Measurements from ENCODE around the gene SLC35A2.

SLC35A2 gene

DNA sequence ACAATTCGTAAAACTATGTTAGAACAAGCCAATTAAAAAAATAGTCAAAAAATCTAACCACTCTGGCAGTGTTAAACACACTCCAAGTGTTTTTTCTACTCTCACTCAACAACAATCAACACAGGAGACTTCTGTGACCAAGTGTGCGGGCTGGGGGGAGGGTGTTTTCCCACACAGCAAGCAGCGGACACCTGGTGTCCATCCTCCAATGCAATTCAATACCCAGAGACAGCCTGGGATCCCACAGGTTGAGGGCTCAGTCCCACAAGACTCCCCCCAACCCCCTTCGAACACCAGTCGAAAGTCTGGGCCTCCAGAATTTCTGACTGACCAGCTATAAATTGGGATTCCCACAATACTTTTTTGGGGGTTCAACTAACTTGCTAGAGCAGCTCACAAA, 15.7 kb upstream of the SLC35A2 start:
- no peak for DNase-seq

DNA sequence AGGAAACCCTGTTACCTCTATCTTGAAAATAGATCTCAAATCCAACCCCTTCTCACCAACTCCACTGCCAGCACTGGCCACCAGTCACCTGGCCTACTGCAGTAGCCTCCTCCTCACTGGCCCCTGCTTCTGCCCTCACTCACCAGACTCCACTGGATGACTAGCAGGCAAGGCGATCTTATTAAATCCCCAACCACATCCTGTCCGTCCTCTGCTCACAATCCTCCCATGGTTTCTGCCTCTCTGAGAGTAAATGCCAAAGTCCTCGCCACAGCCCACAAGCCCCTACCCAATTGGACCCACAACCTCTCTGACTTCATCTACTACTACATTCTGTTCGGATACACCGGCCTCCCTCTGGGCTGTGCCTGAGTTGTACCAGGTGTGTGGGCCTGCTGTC, 12.8 kb upstream of the SLC35A2 start:
- DNase-seq: no peak

DNA sequence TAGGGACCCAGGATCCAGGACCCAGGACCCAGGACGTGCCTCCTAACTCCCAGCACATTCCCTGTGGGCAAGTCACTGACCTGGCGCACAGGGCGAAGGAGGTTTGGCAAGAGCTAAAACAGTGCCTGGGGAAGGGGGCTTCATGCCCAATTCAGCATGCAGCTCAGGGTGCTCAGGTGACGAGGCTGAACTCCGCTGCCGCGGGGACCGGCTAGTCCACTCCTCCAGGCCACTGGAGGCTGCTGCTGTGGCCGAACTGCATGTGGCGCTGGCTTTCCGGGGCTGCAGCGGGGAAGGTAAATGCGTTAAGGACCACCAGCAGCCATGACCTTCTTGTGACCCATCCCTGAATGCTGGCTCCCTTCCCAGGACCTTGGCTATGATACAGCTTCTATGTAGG, 12.3 kb upstream of the SLC35A2 start:
- no peak for DNase-seq

GRCh38 chrX:48920718-48921104, 9.3 kb upstream of the SLC35A2 start:
- no peak for DNase-seq

DNA sequence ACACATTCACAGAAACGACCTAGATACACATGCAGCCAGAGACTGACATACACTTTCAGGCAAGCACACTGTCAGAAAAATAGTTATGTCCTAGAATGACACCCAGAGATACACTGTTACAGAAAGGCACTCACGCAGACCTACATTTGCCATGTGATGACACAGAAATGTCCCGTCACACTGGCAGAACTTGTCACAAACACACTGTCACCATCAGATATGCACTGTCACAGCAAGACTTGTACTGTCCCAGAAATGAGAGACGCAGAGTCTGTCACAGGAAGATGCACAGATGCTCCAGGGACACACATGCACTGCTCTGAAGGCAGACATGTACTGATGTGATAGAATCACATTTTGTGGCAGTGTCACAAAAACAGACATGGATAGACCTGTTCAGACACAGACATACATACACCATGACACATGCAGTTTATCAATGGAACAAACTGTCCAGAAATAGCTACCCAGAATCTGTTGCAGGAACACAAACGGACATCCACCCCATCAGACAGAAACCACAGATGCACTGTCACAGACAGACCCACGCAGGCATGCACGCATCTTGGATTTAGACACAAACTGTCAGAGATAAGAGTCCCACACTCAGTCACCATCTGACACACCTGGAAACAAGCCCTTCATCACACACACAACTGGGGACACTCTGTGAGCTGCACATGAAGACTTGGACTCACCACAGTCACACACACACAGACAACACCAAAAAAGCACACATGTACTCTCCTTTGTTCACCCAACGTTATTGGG, 8.7 kb upstream of the SLC35A2 start:
- no peak for DNase-seq

DNA sequence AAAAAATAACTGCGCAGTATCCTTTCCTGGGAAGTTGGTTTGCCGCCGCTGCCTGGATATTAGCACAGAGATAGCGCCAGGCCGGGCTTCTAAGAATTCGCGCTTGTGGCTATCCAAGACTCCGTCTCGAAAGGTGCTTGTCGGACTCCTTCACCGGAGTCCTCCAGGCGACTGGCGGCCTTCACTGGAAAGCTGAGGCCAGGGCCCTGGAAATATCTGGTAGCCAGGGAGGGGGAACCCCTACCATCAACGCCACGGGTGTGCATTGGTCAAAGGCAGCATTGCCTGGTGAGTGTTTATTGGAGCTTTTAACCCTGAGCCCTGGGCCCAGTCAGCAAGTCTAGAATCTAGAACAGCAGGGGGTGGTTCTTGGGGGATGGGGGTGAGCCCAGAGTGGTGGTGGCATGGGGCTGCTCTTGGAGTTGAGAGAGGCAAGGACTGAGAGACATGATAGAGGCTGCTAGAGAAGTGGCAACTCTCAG, 8.0 kb upstream of the SLC35A2 start:
- DNase-seq: peak; percentile 51 to 61

DNA sequence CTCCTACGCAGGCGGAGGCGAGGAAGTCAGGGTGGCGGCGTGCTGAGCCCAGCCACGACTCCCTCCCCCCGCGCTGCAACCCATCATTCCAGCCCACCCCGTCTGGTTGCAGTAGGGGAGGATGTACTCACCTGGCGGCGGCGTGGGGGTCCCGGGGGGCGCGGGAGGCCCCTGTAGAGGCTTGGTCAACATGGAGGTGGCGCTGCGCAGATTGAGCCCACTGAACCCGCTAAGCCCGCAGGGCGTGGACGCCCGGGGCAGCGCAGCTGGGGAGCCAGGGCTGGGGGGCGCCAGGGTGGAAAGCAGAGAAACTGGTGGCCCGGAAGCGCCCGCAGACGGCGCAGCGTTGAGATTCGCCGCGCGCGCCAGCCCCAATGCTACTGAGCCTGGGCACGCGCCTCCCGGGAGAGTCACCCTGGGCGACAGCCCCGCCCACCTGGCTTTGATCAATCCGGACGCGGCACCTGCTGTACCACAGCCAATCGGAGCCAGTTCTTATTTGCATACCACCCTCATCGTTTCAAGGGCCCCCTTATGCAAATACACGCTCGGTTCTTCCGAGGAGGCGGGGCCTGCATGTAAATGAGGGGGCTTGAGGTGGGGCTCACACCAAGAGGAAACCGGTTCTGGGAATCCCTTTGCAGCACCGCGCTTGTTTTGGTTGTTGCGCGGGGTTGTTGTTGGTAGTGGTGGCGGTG, 7.3 kb upstream of the SLC35A2 start, which contains the start of gene PIM2:
Gene PIM2, minus strand, starts transcription at position 382 of the 698 bp plus-strand sequence. Its CDS starts 190 bp downstream, at position 192.
- DNase-seq: peak; percentile 88 to 91

DNA sequence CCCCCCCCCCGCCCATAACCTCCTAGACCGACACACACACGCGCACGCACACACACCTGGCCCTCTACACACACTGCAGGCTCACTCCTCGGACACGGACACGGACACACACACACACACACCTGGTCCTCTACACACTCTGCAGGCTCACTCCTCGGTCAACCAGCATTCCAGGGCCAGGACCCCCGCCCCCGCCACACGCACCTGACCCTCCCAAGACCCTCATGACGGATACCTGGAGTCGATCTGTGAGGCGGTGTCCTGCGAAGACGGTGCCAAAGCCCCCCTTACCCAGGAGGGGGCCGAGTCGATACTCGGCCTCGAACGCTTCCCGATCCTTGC, 6.8 kb upstream of the SLC35A2 start:
- DNase-seq: no peak

DNA sequence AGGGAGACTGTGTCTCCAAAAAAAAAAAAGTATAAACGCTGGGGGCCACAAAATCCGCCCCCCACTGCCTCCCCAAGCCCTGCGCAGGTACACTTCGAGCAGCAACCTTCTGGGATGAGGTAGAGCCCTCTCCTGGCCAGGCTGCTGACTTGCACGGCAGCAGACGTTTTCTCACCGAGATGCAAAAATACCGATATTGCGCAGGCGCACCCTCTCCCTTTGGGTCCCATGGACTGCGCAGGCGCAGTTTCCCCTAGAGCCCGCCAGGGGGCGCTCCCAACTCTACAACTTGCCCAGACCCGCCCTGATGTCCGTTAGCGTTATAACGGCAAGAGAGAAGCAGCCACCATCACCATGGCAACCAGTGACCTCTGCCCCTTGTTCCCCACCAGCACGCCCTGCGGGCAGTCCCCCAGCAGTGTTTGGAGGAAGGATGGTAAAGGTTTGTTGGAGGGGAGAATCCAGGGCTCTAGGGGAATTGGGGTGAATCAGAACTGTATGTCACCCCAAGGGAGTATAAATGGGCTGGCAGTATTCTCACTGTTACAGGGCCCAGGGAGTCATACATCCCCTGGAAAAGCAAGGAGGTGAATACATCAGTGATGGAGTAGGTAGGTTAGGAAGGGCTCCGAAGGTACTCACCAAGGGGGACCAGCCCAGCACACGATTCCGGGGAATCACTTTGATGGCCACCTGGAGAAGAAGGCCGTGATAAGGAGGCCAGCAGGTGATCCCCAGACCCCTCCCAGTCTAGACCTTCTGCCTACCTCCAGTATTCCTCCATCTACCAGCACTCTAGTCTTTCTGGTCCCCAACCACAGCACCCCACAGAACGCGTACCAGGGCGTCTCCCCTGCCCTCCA, 5.9 kb upstream of the SLC35A2 start:
- peak; percentile 83 to 88 for DNase-seq

DNA sequence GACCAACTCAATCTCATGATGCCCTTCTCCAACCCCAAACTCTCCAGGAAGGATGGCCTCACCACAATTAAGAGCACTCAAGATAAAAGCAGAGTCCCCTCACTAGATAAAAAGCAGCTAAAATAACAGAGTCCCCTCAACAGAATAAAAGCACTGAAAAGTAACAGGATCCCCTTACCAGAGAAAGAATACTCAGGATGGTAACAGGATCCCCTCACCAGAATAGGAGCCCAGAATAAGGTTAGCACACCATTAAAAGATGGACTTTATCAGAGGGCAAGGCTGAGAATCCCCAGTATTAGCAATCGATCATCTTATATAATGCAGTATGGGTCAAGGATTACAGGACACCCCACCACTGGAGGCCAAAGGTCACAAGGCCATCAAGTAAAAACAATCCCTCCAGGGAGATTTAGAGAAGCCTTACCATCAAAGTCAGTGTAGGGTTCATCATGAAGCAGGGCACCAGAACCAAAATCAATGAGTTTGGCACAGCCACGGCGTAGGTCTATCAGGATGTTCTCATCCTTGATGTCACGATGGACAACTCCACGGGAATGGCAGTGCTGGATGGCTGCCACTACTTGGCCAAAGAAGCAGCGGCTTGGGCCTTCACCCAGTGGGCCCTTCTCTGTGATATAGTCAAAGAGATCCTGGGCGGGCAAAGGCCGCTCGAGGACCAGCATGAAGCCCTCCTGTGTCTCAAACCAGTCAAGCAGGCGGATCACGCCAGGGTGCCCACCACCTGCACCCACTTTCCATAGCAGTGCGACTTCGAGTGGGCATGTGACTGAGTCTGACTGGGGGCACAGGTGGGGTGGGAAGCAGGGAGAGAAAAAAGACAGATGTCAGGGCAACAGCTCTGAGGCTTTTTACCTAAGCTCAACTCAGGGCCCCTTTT, 3.4 kb upstream of the SLC35A2 start:
- no peak for DNase-seq

GRCh38 chrX:48913605-48914366, 2.3 kb upstream of the SLC35A2 start:
- no peak for DNase-seq

- DNase-seq: no peak
Observed at GRCh38 chrX:48910926-48911411, 477 bp downstream of the SLC35A2 start.

GRCh38 chrX:48909703-48910294, 1.6 kb downstream of the SLC35A2 start:
- DNase-seq: no peak

DNA sequence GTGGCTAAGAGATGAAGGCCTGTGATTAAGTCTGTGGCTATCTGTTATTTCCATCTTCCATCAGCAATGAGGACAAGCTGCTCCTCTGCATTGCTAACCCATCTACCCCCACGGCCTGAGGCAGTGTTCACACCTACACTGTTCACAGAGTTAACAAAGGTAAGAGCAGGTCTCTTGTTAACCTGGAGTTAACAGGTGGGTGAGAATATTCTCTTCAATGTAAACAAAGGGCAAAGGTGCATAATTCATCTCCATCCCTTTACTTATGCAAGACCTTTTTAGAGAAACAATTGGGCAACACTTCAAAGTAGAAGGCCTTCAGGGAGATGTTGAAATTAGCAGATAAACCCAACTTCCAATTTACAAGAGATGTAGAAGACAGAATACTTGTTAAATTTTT, 2.8 kb downstream of the SLC35A2 start:
- DNase-seq: no peak

DNA sequence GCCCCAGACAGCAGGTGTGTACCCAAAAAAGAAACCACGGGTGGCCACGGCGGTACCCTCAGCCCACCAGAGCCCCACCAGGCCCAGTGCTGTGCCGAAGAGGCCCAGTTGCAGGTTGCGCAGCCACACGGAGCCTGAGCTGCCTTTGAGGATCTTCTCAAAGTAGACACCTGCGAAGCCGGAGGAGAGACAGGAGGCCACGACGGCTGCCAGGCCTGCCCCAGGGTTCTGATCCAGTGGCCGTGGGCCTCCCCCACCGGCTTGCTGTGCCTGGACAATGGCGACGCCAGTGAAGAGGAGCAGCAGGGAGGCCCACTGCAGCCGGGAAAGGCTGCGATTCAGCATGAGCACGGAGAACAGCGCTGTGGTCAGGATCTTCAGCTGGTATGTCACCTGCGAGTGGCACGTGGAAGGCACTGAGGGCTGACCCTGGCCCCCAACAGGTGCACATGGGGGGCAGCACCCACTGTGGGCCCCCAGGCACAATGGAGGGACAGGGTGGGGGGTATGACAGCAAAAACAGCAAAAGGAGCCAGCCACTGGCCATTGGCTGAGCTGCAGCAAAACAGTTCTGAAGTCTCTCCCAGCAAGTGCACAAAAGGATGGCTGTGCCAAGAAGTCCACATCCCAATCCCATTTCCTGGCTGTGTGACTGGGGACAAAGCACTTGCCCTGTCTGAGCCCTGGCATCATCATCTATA, 6.2 kb downstream of the SLC35A2 start:
- no peak for DNase-seq

GRCh38 chrX:48904626-48905025, 6.8 kb downstream of the SLC35A2 start:
- no peak for DNase-seq

GRCh38 chrX:48904180-48904579, 7.3 kb downstream of the SLC35A2 start:
- no peak for DNase-seq

DNA sequence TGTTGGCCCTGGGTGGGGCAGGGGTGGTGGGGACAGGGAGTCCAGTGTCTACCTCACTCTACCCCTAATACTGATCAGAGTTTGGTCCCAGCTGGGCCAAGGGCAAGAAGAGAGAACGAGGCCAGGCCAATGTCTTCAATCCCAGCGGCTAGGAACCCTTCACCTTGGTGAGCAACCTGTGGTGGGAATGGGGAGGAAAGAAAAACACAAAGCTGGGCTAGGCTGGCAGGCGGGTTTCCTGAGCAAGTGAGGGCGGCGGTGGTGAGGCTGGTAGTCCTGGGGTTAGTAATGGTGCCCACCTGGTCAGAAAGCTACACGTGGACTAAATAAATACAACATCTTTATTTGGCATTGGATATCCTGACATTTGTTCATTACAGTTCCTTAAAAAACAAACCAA, 8.2 kb downstream of the SLC35A2 start:
- no peak for DNase-seq

GRCh38 chrX:48902776-48903175, 8.7 kb downstream of the SLC35A2 start:
- no peak for DNase-seq

DNA sequence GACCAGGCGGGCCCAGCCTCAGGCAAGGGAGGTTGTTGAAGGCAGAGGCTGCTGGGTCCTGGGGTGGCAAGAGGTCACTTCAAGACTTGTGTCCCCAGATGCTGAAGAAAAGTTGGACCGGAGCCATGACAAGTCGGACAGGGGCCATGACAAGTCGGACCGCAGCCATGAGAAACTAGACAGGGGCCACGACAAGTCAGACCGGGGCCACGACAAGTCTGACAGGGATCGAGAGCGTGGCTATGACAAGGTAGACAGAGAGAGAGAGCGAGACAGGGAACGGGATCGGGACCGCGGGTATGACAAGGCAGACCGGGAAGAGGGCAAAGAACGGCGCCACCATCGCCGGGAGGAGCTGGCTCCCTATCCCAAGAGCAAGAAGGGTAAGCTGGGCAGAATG, 9.3 kb downstream of the SLC35A2 start:
- no peak for DNase-seq
